Endothelial cell of umbilical vein (primary cell): ENCODE measurements around the gene CEP170. TPM values are rescaled to one million over a fixed set of nuclear protein-coding genes. Genes with fewer than 3 reads are reported as not detected.

Source experiments
- Bru-seq: library from RNA; stranded (reverse); fragments of 400-500 nt; gene quantifications from one replicate; lab custom pipeline; 2021; lab: Mats Ljungman, UMichigan
- BruChase-seq, 2 experiments: library from RNA; stranded (reverse); fragments of 400-500 nt; gene quantifications; one replicate each; lab custom pipeline; 2021; lab: Mats Ljungman, UMichigan
- BruUV-seq: library from RNA; stranded (reverse); fragments of 400-500 nt; replicated peaks from 2 replicates; lab custom pipeline; 2021; lab: Mats Ljungman, UMichigan
- CTCF ChIA-PET: fragments of 300-600, 350-600 bp; sonication (Branson Sonifier 250); formaldehyde crosslinking; loops from one replicate; lab custom pipeline; 2021; ENCODE audit warnings: antibody characterized with exemption, inconsistent platforms; lab: Charles Lee
- POLR2A ChIA-PET: fragments of 300-600, 350-600 bp; sonication (Branson Sonifier 250); formaldehyde crosslinking; loops from one replicate; lab custom pipeline; 2021; ENCODE audit warnings: antibody characterized with exemption, inconsistent platforms; lab: Charles Lee
- DNase-seq: peaks from one replicate; pipeline ENCODE4 v3.0.0-alpha.2; 2011; ENCODE audit warnings: low read depth, low spot score
- FAIRE-seq: peaks from 2 replicates; lab custom pipeline; 2011; peaks lifted over from hg19 to GRCh38; lab: Jason Lieb, UNC
- H2AFZ ChIP-seq: 2 replicates; pipeline ENCODE4 v1.6.0; 2012; ENCODE audit warnings: low read depth, low read length, control low read depth, inconsistent platforms
- H3K27ac ChIP-seq: 2 replicates; pipeline ENCODE4 v1.5.1; 2011; ENCODE audit warnings: low read depth, mild to moderate bottlenecking, control low read depth, low read length, moderate library complexity; ENCODE audit not compliant: insufficient read depth
- H3K27me3 ChIP-seq, 2 experiments: 2 replicates each; pipeline versions ENCODE4 v1.6.0 to v1.6.1; 2011; ENCODE audit warnings: low read length in 2 of 2, mixed read lengths in 1 of 2; ENCODE audit not compliant: control insufficient read depth in 2 of 2, insufficient read depth in 2 of 2
- H3K36me3 ChIP-seq, 2 experiments: 2 replicates in 1 of 2; 3 replicates in 1 of 2; pipeline ENCODE4 v1.5.1; 2011; ENCODE audit warnings: low read length in 2 of 2, mild to moderate bottlenecking in 1 of 2, moderate library complexity in 1 of 2; ENCODE audit not compliant: control insufficient read depth in 2 of 2, insufficient read depth in 2 of 2; ENCODE audit errors: extremely low read depth in 1 of 2
- H3K4me1 ChIP-seq: 3 replicates; pipeline ENCODE4 v1.5.1; 2011; ENCODE audit warnings: mild to moderate bottlenecking, low read length; ENCODE audit not compliant: control insufficient read depth, insufficient read depth; ENCODE audit errors: extremely low read depth
- H3K4me2 ChIP-seq: 2 replicates; pipeline ENCODE4 v1.6.1; 2011; ENCODE audit warnings: low read length, control low read depth, mixed read lengths; ENCODE audit not compliant: insufficient read depth
- H3K4me3 ChIP-seq, 3 experiments: fragments of 200-600 bp in 1 of 3; sonication (generic), shearing (Covaris generic) in 1 of 3; replicated peaks in 1 of 3; 2 replicates each; pipeline ENCODE4 v1.5.1; 2011 to 2016; ENCODE audit warnings: control low read depth in 3 of 3, low read length in 3 of 3, mild to moderate bottlenecking in 2 of 3, inconsistent platforms in 1 of 3, low read depth in 1 of 3, moderate library complexity in 1 of 3; ENCODE audit not compliant: insufficient read depth in 1 of 3
- H3K79me2 ChIP-seq: 2 replicates; pipeline ENCODE4 v1.6.0; 2012; ENCODE audit warnings: low read length, inconsistent platforms; ENCODE audit not compliant: control insufficient read depth, insufficient read depth
- H3K9ac ChIP-seq: replicated peaks from 2 replicates; pipeline ENCODE3; 2011; ENCODE audit warnings: low read length, control low read depth; ENCODE audit not compliant: insufficient read depth; ENCODE audit errors: extremely low read depth
- H3K9me1 ChIP-seq: replicated peaks from 3 replicates; pipeline ENCODE4 v1.6.0; 2011; ENCODE audit warnings: mild to moderate bottlenecking, low read length; ENCODE audit not compliant: control insufficient read depth, insufficient read depth; ENCODE audit errors: extremely low read depth
- H3K9me3 ChIP-seq: replicated peaks from 2 replicates; pipeline ENCODE4 v1.5.1; 2012; ENCODE audit warnings: low read length, inconsistent platforms; ENCODE audit not compliant: control insufficient read depth, insufficient read depth
- H4K20me1 ChIP-seq: replicated peaks from 2 replicates; pipeline ENCODE3; 2011; ENCODE audit warnings: mild to moderate bottlenecking, low read length; ENCODE audit not compliant: control insufficient read depth, insufficient read depth; ENCODE audit errors: extremely low read depth
- CTCF ChIP-seq, 2 donors: IDR thresholded peaks; 1 replicate in 1 of 2; 2 replicates in 1 of 2; pipeline ENCODE4 v1.5.1; 2011; ENCODE audit warnings: low read length in 2 of 2, mild to moderate bottlenecking in 2 of 2, moderate library complexity in 2 of 2, control low read depth in 1 of 2, inconsistent platforms in 1 of 2, low read depth in 1 of 2; ENCODE audit not compliant: insufficient read depth in 1 of 2; ENCODE audit errors: extremely low read depth in 1 of 2
- EZH2 ChIP-seq: IDR thresholded peaks from 2 replicates; pipeline ENCODE4 v1.6.1; 2012; ENCODE audit warnings: borderline replicate concordance, low read depth, mild to moderate bottlenecking, moderate library complexity, low read length, inconsistent platforms; ENCODE audit not compliant: severe bottlenecking
- FOS ChIP-seq: IDR thresholded peaks from 2 replicates; pipeline ENCODE4 v1.6.1; 2011; ENCODE audit warnings: mild to moderate bottlenecking, low read length, moderate library complexity, borderline replicate concordance; ENCODE audit not compliant: insufficient read depth
- GATA2 ChIP-seq: IDR thresholded peaks from 2 replicates; pipeline ENCODE4 v1.7.0; 2011; ENCODE audit warnings: low read depth, mild to moderate bottlenecking, moderate library complexity, mixed read lengths, low read length; ENCODE audit not compliant: insufficient read length, insufficient read depth
- JUN ChIP-seq: IDR thresholded peaks from 2 replicates; pipeline ENCODE4 v1.6.1; 2011; ENCODE audit warnings: borderline replicate concordance, low read depth; ENCODE audit not compliant: insufficient read length, insufficient read depth
- MAX ChIP-seq: IDR thresholded peaks from 2 replicates; pipeline ENCODE4 v1.6.1; 2011; ENCODE audit not compliant: insufficient read depth, insufficient read length
- MYC ChIP-seq: IDR thresholded peaks from one replicate; pipeline ENCODE4 v1.6.1; 2011; ENCODE audit warnings: mild to moderate bottlenecking, low read depth, low read length
- POLR2A ChIP-seq: IDR thresholded peaks from 2 replicates; pipeline ENCODE4 v1.6.1; 2012; ENCODE audit warnings: low read depth, mild to moderate bottlenecking, control low read depth, low read length
- POLR2AphosphoS5 ChIP-seq: IDR thresholded peaks from 2 replicates; pipeline ENCODE4 v1.6.1; 2012; ENCODE audit warnings: low read depth, mild to moderate bottlenecking, control low read depth, low read length, moderate library complexity; ENCODE audit not compliant: insufficient read depth
- dilution Hi-C: fragments of 300-500 bp; cut with MboI; formaldehyde crosslinking; loops from one replicate; pipeline ENCODE4 v1.15.0; 2019; ENCODE audit warnings: low sequenced_read_pairs; ENCODE audit not compliant: extremely low pct_ligation_motif_present
- intact Hi-C: fragments of 100-400 bp; cut with micrococcal nuclease; formaldehyde crosslinking; loops from one replicate; pipeline ENCODE4 v1.10.0; 2022
- long read RNA-seq: library from polyadenylated mRNA; stranded (forward); transcript quantifications from one replicate; pipeline ENCODE4 v2.0.0, GENCODE V29; 2021
- polyA minus RNA-seq, 3 experiments: library from RNA; depleted of rRNA, polyadenylated mRNA; stranded (reverse); fragments of >200 nt; gene quantifications; 1 replicate in 1 of 3; 2 replicates in 2 of 3; pipeline ENCODE4 v1.2.3, GENCODE V29; 2011
- polyA plus RNA-seq, 4 experiments: library from polyadenylated mRNA; depleted of rRNA in 3 of 4; stranded (reverse) in 3 of 4; unstranded in 1 of 4; fragments of >200 nt; gene quantifications; 2 replicates each; pipeline versions ENCODE4 v1.2.1 to v1.2.3, GENCODE V29; 2011 to 2012; ENCODE audit warnings: missing spikeins in 1 of 4
- total RNA-seq: library from RNA; stranded (reverse); gene quantifications from 2 replicates; pipeline ENCODE4 v1.2.3, GENCODE V29; 2021

CEP170 gene
- total RNA-seq = 222 and 225 TPM in 2 replicates
- polyA plus RNA-seq = 40.0 and 49.6 TPM in 2 replicates
- polyA plus RNA-seq (2011; cell fraction: cytosol; rRNA removed) = 51.3 and 54.3 TPM in 2 replicates
- 201 and 269 TPM in 2 replicates for polyA plus RNA-seq (2011; cell fraction: nucleus; rRNA removed)
- 102 and 130 TPM in 2 replicates for polyA plus RNA-seq (2012)
- polyA minus RNA-seq = 255 and 256 TPM in 2 replicates
- 34.8 TPM for polyA minus RNA-seq (2011; cell fraction: cytosol; rRNA and poly(A)+ RNA removed)
- 470 and 485 TPM in 2 replicates for polyA minus RNA-seq (2011; cell fraction: nucleus; rRNA and poly(A)+ RNA removed)
- Bru-seq, nascent RNA = percentile 99 among the genes with signal in this experiment
- percentile 91 among the genes with signal in this experiment for BruChase-seq, experiment 1, labeled RNA remaining after a 6-hour chase
- percentile 97 among the genes with signal in this experiment for BruChase-seq, experiment 2, labeled RNA remaining after a 2-hour chase
- long read RNA-seq, full-length matches to known transcripts = 24 of 65 reads
- long read RNA-seq, partial matches to known transcripts = 9 of 65 reads
- long read RNA-seq, other reads (novel, unspliced or antisense) = 32 of 65 reads

- BruUV-seq = no TSS peak
- dilution Hi-C loops (no loop called here), intact Hi-C loops (loop anchor here (1.0 to 10.0 kb wide), 4 partner anchors 13 to 80 kb away; no protein-coding TSS in a partner anchor)
- no peaks in the 10 kb centered on the region for H3K9me1 ChIP-seq
- H3K36me3 ChIP-seq = no peaks in the 10 kb centered on the region
- H3K4me3 ChIP-seq = peak within 1 kb of the TSS; percentile 70 to 97 (median 95)
- H3K27ac ChIP-seq = peak within 1 kb of the TSS; percentile 86
- H3K4me1 ChIP-seq = peaks cover 33% of the 10 kb centered on the region
- H3K9ac ChIP-seq = peak within 1 kb of the TSS; percentile 94
- H3K9me3 ChIP-seq = no peaks in the 10 kb centered on the region
- peak within 1 kb of the TSS; percentile 98 for H3K4me2 ChIP-seq
- DNase-seq (peak; percentile 99), FAIRE-seq (no peak)
- CTCF ChIA-PET = interaction anchor here (0.9 to 2.9 kb wide), 11 partner anchors 9 to 89 kb away, joined by 3 to 18 read pairs (median 4); no protein-coding TSS in a partner anchor
- POLR2A ChIA-PET = interaction anchor here (0.6 to 2.4 kb wide), 8 partner anchors 8 to 1240 kb away, joined by 3 to 19 read pairs (median 4); no protein-coding TSS in a partner anchor
- TF ChIP-seq CTCF (IDR thresholded peaks at IDR 0.05; ENCODE audit: extremely low read depth in 1 of 2, insufficient read depth in 1 of 2, low read depth in 1 of 2, low read length in 2 of 2) = no peak
- peak; percentile 81 for TF ChIP-seq POLR2AphosphoS5
- no peak for TF ChIP-seq JUN
- TF ChIP-seq FOS = no peak
- TF ChIP-seq POLR2A = peak; percentile 74
- no peak for TF ChIP-seq MYC
- TF ChIP-seq GATA2 = no peak
- TF ChIP-seq EZH2 = no peak
- TF ChIP-seq MAX = no peak
- no peaks in the 10 kb centered on the region for H4K20me1 ChIP-seq
- peak within 1 kb of the TSS; percentile 48 for H2AFZ ChIP-seq
- no peaks in the 10 kb centered on the region for H3K27me3 ChIP-seq
- peaks cover 89% of the 10 kb centered on the region for H3K79me2 ChIP-seq
Observed at GRCh38 chr1:243254927-243255790, at the start of gene CEP170. Gene CEP170 (minus strand): TSS chr1:243255281. CDS start chr1:243225280, 30,001 bp downstream.
